HG02571 (cell line): ENCODE measurements around the gene SPINK5.
"Not testable (repeated sequence)": the region's sequence is repeated elsewhere in the genome, so short reads cannot be mapped to it uniquely, and the experiment has no call there.

Experiments used
- ATAC-seq: cut with Tn5 transposase; IDR thresholded peaks from one replicate; pipeline ENCODE4 v1.9.1; 2021; ENCODE audit warnings: mild to moderate bottlenecking, moderate library complexity; ENCODE audit not compliant: unreplicated experiment

SPINK5 gene

GRCh38 chr5:148063861-148064260 is at the start of gene SPINK5:
TSS of gene SPINK5 (plus strand) at chr5:148063980. CDS start at chr5:148064045, 65 bp downstream.
- ATAC-seq = no peak

GRCh38 chr5:148014276-148014675 is 49.5 kb upstream of the SPINK5 start:
- no peak for ATAC-seq

GRCh38 chr5:148020257-148020988 is 43.4 kb upstream of the SPINK5 start:
- no peak for ATAC-seq

GRCh38 chr5:148027505-148027904 is 36.3 kb upstream of the SPINK5 start:
- no peak for ATAC-seq

- no peak for ATAC-seq
Measured at GRCh38 chr5:148029131-148029530, 34.6 kb upstream of the SPINK5 start.

GRCh38 chr5:148033134-148033533 is 30.6 kb upstream of the SPINK5 start:
- no peak for ATAC-seq

- no peak for ATAC-seq
Measured at GRCh38 chr5:148035676-148036075, 28.1 kb upstream of the SPINK5 start.

- no peak for ATAC-seq
Measured at GRCh38 chr5:148042881-148043280, 20.9 kb upstream of the SPINK5 start.

- ATAC-seq = no peak
Measured at GRCh38 chr5:148043705-148044104, 20.1 kb upstream of the SPINK5 start.

GRCh38 chr5:148055160-148055559 is 8.6 kb upstream of the SPINK5 start:
- not testable (repeated sequence) for ATAC-seq

- no peak for ATAC-seq
Measured at GRCh38 chr5:148060309-148060708, 3.5 kb upstream of the SPINK5 start.

- ATAC-seq = no peak
Measured at GRCh38 chr5:148060881-148061280, 2.9 kb upstream of the SPINK5 start.

GRCh38 chr5:148070621-148071020 is 6.8 kb downstream of the SPINK5 start:
- no peak for ATAC-seq

GRCh38 chr5:148072207-148072606 is 8.4 kb downstream of the SPINK5 start:
- no peak for ATAC-seq

GRCh38 chr5:148075529-148075928 is 11.7 kb downstream of the SPINK5 start:
- no peak for ATAC-seq

GRCh38 chr5:148083203-148083602 is 19.4 kb downstream of the SPINK5 start:
- no peak for ATAC-seq

- no peak for ATAC-seq
Measured at GRCh38 chr5:148084269-148084668, 20.5 kb downstream of the SPINK5 start.

GRCh38 chr5:148085310-148085709 is 21.5 kb downstream of the SPINK5 start:
- ATAC-seq = no peak

GRCh38 chr5:148085977-148086705 is 22.4 kb downstream of the SPINK5 start:
- ATAC-seq = no peak

- no peak for ATAC-seq
Measured at GRCh38 chr5:148090146-148090772, 26.5 kb downstream of the SPINK5 start.

GRCh38 chr5:148090773-148091250 is 27.0 kb downstream of the SPINK5 start:
- ATAC-seq = peak; percentile 70
